Right renal pelvis (tissue), 4 donors: ENCODE results near the gene NSD1. TPM values are rescaled to one million over a fixed set of nuclear protein-coding genes. Genes with fewer than 3 reads are reported as not detected.
"Not testable (repeated sequence)": the region's sequence is repeated elsewhere in the genome, so short reads cannot be mapped to it uniquely, and the experiment has no call there.

Experiments
- DNase-seq, 4 donors: peaks; one replicate each; pipeline ENCODE4 v3.0.0-alpha.2; 2013; ENCODE audit warnings: low read depth in 4 of 4, low spot score in 3 of 4, missing footprints in 1 of 4
- polyA plus RNA-seq, 4 donors: library from polyadenylated mRNA; unstranded; fragments of 120-200 nt; gene quantifications; one replicate each; pipeline ENCODE4 v1.2.1, GENCODE V29; 2013; ENCODE audit not compliant: insufficient read length in 4 of 4

The NSD1 gene
- polyA plus RNA-seq, 4 donors: 60.5 to 67.0 (median 64.6) TPM

DNA sequence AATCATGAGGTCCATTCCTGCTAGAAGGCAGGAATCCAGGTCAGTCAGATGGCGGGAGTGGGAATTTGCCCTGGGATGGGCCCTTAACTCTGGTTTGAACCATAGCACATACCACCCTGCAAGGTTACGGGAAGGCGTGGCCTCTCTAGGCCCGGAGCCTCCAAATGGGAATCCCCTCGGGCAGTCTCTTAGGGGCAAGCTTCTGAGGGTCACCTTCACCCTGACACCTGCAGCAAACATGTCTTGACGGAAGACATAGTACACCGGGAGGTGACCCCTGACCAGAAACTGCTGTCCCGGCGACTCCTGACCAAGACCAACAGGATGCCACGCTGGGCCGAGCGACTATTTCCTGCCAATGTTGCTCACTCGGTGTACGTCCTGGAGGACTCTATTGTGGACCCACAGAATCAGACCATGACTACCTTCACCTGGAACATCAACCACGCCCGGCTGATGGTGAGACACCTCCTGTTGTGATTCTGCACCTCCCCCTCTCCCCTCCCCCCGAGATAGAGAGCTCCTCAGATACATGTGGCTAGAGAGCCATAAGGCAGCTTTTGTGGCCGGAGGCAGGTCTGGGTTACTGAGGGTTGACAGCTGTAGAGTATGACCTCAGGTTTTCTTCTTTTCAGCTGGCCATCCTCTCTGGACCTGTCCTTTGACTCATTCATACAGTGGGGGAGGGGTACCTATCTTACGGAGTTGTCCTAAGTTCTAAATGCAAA, 171.0 kb downstream of the NSD1 start:
- no peak for DNase-seq

DNA sequence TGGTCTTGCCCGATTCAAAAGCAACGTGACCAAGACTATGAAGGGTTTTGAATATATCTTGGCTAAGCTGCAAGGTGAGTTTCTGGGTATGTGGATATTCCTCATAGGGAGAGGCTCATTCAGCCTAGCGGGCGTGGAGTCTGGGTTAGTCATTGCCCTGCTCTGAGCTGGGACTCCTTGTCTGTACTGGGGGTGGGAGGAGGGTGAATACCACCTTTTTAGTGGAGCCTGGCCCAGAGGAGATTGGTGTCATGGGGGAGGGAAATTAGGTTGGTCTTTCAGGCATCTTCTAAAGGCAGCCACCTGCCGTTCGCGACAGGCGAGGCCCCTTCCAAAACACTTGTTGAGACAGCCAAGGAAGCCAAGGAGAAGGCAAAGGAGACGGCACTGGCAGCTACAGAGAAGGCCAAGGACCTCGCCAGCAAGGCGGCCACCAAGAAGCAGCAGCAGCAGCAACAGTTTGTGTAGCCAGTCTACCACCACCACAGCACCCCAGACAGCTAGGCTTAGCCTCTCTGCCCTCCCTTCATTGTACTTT, 172.6 kb downstream of the NSD1 start:
- not testable (repeated sequence) for DNase-seq

GRCh38 chr5:177306674-177307543, 173.3 kb downstream of the NSD1 start:
- DNase-seq: no peak

DNA sequence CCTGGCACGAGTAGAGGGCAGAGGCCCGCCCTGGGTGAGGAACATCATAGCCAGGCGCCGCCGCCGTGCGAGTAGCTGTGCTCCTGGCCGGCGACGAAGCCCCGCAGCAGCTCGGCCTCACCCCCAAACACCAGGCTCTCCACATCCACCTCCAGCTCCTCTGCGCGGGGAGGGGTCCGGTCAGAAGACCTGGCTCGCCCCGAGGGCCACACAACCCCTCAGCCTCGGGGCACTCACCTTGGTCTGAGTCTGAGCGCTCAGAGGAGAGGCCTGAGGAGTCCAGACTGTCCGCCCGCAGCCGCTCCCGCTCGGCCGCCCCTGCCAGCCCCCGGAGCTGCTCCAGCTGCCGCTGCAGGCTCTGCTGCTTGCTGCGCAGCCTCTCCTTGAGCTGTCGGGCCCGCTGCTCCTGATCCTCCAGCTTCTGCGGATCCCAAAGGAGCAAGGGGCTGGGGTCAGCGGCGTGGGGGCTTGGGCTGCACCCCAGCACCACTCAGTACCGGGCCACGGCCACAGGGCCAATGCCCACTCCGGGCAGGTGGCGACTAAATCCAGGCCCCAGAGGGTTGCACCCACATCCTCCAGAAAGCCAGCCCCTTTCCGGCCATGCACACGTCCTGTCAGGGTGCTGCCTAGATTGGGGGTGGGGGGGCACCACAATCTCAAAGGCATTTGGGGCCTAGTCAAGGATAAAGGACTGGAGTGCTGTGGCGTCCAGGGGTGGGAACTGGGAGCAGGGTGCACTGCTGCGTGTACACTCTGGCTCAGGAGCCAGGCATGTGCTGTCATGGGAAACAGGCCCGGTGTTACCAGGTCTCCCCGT, 174.2 kb downstream of the NSD1 start:
- no peak for DNase-seq

DNA sequence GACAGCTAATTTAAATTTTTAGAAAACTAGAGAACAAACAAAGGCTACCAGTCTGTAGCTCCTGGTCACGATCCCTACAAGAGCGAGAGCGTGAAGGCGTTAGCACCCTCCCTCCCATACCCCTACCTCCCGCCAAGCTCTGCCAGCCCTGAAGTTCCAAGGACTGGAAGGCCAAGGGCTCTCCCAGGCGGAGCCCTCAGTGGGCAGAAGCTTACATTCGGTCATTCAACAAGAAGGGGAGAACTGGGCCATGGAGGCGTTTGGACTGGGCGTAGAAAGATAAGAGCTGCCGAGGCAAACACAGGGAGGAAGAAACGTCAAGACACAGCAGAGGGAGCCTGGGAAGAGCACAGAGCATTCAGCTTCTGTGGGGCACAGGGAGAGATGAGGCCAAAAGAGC, 175.2 kb downstream of the NSD1 start:
- no peak for DNase-seq

DNA sequence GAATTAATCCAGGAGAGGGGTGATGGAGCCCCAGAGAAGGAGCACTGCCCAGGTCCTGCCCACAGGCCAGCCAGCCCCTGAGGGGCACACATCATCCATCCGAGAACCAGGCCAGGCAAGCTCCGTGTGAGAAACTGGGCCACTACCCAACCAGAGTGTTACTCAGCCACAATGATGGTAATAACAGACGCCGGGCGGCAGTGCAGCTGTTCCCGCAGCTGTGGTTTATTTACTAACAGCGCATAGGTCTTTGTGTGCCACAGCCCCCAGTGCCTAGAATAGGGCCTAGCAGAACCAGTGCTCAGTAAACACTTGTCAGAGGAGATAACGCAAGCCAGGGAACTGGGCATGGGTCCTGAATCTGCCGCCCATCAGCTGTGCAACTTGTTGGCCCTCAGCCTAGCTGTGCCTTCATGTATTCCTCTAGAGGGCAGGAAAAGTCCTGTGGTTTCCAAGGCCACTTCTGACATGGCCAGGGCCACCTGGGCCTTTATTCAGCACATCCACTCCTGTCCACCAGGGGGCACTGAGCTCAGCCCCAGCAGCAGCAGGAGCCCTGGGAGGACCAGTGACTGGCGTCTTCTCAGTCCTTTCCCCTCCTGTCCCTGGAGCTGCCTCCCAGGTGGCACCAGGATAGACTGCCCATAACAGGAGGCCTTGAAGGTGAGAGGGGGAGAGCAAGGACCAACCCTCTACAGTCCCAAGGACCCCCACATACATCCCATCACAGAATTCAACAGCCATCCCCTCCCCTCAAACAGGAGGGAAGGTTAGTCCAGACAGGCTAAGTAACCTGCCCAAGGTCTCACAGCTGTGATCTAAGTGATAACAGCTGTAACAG, 176.0 kb downstream of the NSD1 start:
- no peak for DNase-seq

- DNase-seq: no peak
These were observed 176.8 kb downstream of the NSD1 start for GRCh38 chr5:177310332-177310731.

DNA sequence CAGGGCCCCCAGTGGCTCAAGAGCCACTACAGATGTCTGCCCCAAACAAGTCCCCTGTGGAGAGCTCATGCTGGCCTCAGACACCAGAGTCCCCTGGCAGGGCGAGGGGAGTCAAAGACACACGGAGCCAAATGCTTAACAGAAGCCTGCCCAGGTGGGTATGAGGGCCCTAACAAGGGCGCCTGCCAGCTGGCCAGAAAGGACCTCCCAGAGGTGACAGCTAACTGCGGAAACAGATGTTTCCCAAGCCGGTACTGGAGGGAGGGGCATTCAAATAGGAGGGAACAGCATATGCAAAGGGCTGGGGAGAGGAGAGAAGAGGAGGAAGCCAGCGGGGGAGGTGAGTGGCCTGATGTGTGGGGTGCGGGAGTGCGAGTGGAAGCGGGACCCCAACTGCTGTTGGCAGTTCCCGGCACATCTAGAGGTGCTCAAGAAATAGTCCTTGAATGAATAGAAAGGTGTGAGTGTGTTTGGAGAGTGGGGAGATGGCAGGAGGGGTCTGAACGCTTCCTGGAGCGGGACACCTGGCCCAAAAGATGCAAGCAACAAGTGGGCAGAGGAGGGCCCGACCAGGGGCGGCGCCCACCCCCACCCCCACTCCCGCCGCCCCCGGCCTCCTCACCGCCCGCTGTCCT, 177.3 kb downstream of the NSD1 start:
- no peak for DNase-seq

GRCh38 chr5:177311392-177311722, 177.8 kb downstream of the NSD1 start:
- DNase-seq: no peak

DNA sequence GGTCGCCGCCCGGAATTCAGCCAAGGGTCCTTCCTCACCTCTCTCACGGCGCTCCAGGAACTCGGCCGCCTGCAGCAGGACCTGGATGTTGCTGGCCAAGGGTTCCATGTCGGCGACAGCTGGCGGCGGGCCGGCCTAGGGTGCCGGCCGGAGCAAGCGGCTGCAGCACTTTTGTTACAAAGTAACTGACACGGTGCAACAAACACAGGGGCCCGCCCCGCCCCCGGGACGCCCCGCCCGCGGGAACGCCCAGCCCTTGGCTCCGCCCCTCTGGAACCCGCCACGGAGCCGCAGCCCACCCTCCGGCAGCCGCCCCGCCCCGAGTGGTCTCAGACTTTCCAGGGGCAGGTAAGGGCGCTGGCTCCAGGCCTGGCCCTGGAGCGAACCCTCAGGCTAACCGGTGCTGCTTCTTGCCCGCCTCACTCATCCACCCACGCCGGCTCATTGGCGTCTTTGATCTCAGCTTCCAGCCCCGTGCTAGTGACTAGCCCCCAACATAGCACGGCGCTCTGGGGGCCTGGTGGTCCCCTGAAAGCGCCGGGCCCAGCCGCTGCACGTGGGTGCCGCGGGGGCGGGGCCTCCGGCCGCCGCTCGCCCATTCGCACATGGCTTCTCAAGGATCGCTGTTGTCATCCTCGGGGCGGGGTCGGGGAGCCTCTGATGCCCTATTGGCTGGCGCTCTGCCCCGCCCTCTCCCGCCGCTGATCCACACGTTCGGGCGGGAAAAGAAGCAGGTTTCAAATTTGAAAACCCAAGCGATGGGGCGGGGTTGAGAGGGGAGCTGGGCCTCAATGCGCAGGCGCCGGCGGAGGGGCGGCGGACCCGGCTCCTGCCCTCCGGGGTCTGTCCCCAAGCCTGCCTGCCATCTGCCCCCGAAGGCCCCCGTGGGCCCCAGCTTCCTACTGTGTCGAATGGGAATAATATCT, 178.4 kb downstream of the NSD1 start, which contains the start of gene MXD3:
Gene MXD3, minus strand, starts transcription at position 176 of the 926 bp plus-strand sequence. Its CDS starts 68 bp downstream, at position 108.
- peak; percentile 85 to 89 (median 88) for DNase-seq

DNA sequence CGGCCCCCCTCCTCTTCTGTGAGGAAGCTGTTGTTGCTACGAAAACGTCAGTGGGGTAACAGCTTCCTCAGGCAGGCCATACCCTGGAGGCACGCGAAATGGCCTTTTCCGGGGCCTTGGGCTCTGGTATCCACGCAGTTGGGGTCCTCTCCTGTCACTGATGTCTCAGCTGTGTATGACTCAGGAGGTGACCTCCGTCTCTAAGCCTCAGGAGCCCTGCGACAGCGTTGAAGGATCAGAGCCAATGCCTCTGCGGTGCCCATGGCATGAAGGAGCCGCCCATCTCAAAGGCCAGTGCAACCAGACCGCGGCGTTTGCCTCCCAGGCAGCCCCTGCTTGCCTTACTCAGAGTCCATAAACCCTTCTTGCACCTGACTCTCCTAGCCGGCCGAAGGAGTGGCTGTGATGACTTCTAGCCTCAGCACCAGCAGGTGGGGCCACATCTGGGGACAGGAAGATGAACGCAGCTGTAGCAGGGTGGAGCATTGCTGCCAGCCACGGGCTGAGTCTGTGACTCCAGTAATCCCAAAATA, 179.1 kb downstream of the NSD1 start:
- DNase-seq: no peak

DNA sequence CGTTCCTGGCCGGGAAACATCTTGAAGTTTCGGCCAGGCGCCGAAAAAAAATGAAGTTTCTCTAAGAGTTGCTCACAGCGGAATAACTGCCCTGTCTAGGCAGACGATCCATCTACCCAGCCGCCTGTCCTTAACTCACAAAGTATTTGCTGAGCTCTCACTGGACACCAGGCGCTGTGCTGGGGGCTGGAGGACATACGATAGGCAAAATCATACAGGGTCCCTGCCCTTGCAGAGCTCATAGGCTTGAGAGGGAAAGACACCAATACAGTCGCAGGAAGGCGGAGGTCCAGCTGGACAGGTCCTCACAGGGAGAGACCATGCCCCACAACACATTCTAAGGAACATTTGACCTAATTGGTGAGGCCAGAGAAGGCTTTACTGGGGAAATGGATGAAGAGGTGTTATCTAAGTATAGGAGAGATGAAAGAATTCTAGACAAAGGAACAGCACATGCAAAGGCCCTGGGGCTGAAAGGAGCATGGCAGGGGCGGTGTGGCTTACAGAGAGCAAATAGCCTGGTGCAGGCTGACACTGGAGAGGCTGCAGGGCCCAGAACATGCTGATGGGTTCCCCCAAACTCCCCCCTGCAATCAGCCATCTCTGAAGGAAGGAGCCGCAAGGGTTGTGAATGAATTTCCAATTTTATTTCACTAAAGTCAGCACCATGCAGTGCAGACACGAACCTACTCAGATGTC, 180.1 kb downstream of the NSD1 start:
- no peak for DNase-seq

- no peak for DNase-seq
These were observed 181.1 kb downstream of the NSD1 start for GRCh38 chr5:177314376-177315342.

- DNase-seq: no peak
These were observed 181.8 kb downstream of the NSD1 start for GRCh38 chr5:177315411-177315810.

DNA sequence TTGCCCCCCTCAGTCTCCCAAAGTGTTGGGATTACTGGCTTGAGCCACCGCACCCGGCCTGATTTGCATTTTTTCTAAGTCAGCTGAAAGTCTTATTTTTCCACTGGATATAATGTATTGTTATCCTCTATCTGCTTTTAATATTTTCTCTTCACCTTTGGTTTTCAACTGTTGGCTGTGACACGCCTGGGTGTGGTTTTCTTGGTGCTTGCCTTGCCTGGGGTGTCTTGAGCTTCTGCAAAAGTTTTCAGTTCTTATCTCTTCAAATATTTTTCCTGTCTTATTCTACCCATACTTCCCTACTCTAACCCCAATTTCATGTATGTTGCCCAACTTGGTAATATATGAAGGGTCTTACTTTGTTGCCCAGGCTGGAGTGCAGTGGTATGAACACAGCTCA, 182.4 kb downstream of the NSD1 start:
- no peak for DNase-seq

DNA sequence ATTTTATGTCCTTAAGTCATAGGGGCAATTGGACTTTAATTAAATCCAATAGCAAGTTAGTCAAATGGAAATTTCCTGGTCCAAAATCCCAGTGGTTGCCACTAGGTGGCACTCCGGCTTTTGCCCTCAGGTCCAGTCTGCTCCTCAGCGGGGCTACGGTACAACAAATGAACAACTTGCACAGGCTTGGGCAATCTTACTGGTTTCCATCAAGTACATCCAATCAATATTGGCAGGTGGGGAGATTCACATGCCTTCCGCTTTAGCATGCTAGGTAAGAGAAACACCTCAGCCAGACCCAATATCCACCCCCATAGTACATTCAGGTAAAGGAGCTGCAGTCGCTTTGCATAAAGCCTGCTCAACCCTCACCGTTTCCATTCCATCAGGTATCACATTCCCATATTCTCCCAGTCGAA, 184.4 kb downstream of the NSD1 start:
- DNase-seq: peak in 2 of 4 donors; percentile 63 to 64
